Right lobe of liver (tissue), 4 donors: ENCODE results near the gene RACK1.

ENCODE experiments used
- POLR2A ChIP-seq: fragments of 450-650 bp; IDR thresholded peaks from one replicate; pipeline ENCODE4 v1.6.1; 2017; ENCODE audit warnings: antibody characterized with exemption, mild to moderate bottlenecking
- TF ChIP-seq, protein P1 (sequence below), 4 donors: fragments of 200-600 bp in 3 of 4; fragments of 450-650 bp in 1 of 4; IDR thresholded peaks; one replicate each; pipeline versions ENCODE4 v1.5.1 to v1.8.0; 2016 to 2022; ENCODE audit warnings: antibody characterized with exemption in 4 of 4, mild to moderate bottlenecking in 2 of 4
- donor health status: DM: no; HTN: no; CAD: no.
- donor health status: DM: no; HTN: no; CAD: no.
- donor health status: DM: no; HTN: yes; CAD: no.

- TF ChIP-seq, protein P1, sequence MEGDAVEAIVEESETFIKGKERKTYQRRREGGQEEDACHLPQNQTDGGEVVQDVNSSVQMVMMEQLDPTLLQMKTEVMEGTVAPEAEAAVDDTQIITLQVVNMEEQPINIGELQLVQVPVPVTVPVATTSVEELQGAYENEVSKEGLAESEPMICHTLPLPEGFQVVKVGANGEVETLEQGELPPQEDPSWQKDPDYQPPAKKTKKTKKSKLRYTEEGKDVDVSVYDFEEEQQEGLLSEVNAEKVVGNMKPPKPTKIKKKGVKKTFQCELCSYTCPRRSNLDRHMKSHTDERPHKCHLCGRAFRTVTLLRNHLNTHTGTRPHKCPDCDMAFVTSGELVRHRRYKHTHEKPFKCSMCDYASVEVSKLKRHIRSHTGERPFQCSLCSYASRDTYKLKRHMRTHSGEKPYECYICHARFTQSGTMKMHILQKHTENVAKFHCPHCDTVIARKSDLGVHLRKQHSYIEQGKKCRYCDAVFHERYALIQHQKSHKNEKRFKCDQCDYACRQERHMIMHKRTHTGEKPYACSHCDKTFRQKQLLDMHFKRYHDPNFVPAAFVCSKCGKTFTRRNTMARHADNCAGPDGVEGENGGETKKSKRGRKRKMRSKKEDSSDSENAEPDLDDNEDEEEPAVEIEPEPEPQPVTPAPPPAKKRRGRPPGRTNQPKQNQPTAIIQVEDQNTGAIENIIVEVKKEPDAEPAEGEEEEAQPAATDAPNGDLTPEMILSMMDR (IDR thresholded peaks at IDR 0.05), result no peak
- TF ChIP-seq POLR2A, result no peak
Measured at GRCh38 chr5:181281984-181282316, 38.2 kb upstream of the RACK1 start.
